HG02973 (cell line): ENCODE measurements around the gene SVIL.
"Not testable (repeated sequence)": the region's sequence is repeated elsewhere in the genome, so short reads cannot be mapped to it uniquely, and the experiment has no call there.

Experiments used
- ATAC-seq: cut with Tn5 transposase; IDR thresholded peaks from one replicate; pipeline ENCODE4 v1.9.1; 2021; ENCODE audit warnings: moderate library complexity; ENCODE audit not compliant: unreplicated experiment

SVIL gene

DNA sequence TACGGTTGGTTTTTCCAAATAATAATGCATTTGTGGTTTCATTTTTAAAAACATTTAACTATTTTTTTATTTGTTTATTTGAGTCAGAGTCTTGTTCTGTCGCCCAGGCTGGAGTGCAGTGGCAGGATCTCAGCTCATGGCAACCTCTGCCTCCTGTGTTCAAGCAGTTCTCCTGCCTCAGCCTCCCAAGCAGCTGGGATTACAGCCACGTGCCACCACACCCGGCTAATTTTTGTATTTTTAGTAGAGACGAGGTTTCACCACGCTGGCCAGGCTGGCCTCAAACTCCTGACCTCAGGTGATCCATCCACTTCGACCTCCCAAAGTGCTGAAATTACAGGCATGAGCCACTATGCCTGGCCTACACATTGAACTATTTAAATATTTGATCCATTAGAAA, 28.1 kb downstream of the SVIL start:
- not testable (repeated sequence) for ATAC-seq

DNA sequence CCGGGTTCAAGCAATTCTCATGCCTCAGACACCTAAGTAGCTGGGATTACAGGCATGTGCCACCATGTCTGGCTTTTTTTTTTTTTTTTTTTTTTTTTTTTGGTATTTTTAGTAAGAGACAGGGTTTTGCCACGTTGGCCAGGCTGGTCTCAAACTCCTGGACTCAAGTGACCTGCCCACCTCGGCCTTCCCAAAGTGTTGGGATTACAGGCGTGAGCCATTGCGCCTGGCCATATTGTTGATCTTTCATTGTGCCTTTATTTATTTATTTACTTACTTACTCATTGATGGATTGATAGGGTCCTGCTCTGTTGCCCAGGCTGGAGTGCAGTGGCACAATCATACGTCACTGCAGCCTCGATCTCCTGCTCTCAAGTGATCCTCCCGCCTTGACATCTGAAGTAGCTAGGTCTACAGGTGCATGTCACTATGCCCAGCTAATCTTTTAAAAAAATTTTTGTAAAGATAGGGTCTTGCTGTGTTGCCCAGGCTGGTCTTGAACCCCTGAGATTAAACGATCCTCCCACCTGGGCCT, 30.4 kb downstream of the SVIL start:
- no peak for ATAC-seq

- no peak for ATAC-seq
Observed at GRCh38 chr10:29603223-29603896, 31.4 kb downstream of the SVIL start.

DNA sequence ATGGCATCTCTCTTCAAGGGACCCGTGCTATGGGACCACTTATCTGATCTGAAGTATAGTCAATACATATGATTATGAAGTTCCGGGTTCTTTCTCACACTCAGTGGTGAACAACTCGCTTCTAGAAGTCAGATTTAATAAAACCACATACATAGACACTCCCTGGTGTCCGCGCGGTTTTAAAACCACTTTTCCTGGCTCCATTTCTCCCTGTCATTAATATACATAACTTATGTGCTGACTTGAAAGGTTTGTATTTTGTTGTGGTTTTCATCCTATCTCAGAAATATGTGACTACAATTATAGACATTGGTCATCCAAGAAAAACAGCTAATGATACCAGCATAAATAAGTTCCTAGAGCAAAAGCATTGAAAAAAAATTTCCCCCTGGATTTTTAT, 34.0 kb downstream of the SVIL start:
- no peak for ATAC-seq

DNA sequence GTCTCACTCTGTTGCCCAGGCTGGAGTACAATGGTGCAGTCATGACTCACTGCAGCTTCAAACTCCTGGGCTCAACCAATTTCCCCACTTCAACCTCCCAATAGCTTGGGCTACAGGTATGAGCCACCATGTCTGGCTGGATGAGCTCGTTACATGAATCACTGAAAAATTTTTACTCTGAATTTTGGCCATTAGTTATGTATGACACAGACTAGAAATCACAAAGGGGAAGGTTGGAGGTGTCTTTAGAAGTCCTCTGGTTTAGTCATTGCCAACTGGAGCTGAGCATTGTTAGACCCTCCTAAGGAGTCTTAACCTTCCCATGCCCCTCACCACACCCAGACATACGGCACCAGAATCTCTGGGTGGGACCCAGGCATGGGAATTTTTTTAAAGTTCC, 34.7 kb downstream of the SVIL start:
- no peak for ATAC-seq

- no peak for ATAC-seq
Observed at GRCh38 chr10:29598851-29599311, 35.9 kb downstream of the SVIL start.

GRCh38 chr10:29596826-29597225, 37.9 kb downstream of the SVIL start:
- ATAC-seq = no peak

DNA sequence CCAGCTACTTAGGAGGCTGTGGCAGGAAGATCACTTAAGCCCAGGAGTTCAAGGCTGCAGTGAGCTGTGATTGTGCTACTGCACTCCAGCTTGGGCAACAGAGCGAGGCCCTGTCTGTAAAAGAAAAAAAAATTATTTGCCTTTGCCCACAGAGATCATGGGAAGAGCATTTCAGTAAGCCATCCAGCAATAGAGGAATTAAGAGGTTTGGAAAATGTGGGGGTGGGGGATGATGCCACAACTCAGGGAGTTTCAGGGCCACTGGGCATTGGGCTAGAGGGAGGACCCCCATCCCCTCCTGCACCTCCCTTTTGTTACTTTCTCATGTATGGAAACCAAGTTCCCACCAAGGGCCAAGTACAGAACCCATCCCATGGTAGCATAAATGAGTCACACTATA, 38.4 kb downstream of the SVIL start:
- ATAC-seq = no peak

- ATAC-seq = no peak
Observed at GRCh38 chr10:29595636-29596225, 39.0 kb downstream of the SVIL start.

GRCh38 chr10:29595146-29595545, 39.6 kb downstream of the SVIL start:
- no peak for ATAC-seq

DNA sequence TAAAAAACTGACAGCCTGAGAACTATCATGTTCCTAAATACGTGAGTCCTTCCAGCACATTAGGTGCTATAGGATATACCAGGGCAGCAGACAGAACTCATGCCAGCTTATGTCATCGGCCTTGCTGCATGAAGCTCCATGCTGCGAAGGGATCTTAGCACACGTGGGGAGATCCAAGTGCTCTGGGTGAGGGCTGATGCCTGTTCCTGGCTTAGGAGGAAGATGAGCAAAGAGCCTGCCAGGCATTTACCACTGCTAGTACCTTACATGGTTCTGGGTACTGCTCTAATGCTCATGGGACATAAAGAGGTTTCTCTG, 43.2 kb downstream of the SVIL start:
- ATAC-seq = no peak

DNA sequence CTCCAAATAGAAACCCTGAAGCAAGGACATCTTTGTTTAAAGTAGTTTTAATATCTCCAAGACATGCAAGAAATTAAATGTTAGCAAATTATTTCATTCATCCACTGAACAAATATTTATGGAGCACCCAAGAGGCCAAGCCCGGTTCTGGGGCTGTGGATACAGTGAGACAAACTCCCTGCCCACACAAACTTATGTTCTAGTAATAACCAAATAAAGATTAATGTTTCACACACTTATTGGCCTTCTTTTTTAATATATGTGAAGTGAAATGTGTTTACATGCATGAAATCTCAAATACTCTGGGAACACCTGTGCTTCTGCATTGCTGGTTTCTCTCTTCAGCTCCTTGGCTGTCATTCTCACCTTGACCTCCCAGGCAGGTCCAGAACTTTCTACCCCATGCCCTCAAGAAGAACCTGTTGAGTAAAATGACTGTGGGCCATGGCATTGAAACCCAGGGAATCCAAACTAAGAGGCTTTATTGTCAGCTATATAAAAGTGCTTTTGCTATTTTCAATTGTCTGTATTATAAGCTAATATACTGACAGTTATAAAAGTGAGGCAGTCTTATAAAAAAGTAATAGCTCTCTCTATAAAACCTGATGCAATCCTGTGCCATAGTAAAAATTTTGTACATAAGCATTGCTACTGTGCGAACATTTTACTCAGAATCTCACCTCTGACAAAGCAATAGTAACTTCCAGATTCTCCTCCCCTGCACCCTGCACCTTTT, 43.7 kb downstream of the SVIL start:
- no peak for ATAC-seq

GRCh38 chr10:29588629-29589421, 45.9 kb downstream of the SVIL start:
- ATAC-seq = no peak

DNA sequence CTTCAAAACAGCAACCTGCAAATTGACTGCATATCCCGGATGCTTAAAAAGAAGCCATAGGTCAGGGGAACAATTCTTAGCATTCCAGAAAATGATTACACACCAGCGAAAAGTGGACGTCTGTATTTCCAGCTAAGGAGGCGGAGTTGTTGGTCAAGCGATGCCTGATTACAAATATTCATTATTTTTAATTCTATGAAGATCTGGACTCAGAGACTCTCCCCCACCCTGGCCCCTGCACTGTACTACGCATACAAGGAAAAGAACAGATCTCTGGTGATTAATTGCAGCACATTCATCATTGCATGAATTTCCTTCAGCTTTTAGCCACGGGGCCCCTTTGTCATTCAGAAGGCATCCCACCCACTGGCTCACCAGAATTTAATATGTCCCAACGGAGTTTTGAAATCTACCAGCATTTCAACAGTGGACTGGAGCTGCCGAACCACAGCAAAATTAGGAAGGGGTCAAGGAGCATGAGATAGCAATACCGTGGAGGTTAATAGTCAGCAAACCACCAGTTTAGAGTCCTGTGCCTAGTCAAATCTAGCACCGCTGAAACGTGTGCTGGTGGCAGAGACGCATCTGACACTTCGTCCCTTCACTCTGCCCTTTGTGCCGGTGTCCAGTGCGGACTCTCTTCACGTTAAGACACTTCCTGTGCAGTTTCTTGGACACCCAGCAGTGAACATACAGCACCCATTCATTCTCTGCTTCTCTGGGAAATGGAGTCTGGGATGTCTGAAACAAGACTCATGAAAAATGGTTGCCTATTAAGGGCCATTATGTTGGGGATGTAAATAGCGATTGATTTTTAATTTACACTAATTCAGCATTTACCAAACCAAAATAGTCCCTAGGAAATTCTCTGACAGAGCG, 46.8 kb downstream of the SVIL start:
- not testable (repeated sequence) for ATAC-seq

DNA sequence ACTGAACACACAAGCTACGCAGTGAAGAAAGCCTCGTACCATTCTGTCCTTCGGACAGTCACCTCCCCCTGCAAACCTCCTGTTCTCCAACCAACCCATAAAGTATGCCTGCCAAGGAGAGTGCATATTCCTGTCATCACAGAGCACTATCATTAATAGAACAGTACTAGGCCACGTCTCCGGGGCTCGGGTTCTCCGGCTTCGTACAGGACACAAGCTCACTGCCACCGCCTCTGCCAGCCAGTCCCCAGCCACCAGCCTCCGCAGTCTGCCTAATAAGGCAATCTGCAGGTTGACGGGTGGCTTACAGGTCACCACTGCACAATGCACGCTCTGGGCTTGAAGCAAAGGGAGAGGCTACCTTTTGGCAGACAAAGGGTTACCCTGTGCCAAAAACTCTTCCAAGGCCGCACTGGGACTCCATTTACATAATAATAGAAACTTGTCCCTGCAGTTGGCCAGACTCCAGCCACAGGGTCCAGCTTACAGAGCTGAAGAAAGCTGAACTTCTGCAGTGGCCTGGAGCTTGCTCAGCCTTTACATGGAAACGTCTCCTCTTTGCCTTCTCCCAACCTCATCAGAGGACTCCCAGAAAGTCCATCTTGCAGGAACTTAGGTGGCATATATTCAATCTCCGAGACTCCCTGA, 47.5 kb downstream of the SVIL start:
- not testable (repeated sequence) for ATAC-seq

DNA sequence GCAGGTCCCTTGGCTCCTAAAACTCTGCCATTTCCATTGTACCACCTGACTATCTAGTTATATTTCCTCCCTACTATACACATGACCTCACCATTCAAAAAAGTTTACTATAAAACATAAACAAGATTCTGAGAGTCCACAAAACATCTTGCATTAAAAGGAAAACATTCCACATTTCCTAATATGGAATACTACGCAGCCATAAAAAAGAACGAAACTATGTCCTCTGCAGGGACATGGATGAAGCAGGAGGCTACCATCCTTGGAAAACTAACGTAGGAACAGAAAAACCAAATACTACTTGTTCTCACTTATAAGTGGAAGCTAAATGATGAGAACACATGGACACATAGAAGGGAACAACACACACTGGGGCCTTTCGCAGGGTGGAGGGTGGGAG, 48.3 kb downstream of the SVIL start:
- no peak for ATAC-seq

GRCh38 chr10:29585488-29585976, 49.2 kb downstream of the SVIL start:
- ATAC-seq = no peak

- ATAC-seq = no peak
Observed at GRCh38 chr10:29584436-29584835, 50.3 kb downstream of the SVIL start.

GRCh38 chr10:29583674-29584073, 51.1 kb downstream of the SVIL start:
- ATAC-seq = no peak

DNA sequence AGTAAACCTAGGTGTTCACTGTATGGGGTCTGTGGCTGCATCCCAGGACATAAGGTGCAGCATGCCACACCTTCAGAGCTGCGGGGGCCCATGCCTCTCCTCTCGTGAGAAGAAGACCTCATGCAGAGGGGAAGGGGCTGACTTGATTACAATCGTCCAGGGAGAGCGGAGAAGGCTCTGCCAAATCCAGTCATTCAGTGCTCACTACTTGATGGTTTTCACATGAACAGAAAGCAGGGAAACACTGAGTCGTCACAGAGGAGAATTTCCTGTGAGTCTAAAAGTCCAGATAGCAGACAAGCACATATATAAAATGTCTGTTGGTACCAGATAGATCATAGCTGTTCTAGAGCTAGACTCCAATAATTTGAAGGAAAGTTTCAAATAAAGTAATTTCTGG, 52.0 kb downstream of the SVIL start:
- ATAC-seq = not testable (repeated sequence)
